GM12891 (cell line): ENCODE data around the gene RAB7B.

ENCODE experiments used
- POLR2A ChIP-seq: IDR thresholded peaks from 2 replicates; pipeline ENCODE4 v1.6.1; 2011; ENCODE audit warnings: low read depth, low read length, control low read depth
- POLR2AphosphoS5 ChIP-seq: IDR thresholded peaks from 2 replicates; pipeline ENCODE4 v1.6.1; 2011; ENCODE audit warnings: low read depth, low read length, control low read depth
- POU2F2 ChIP-seq: IDR thresholded peaks from 2 replicates; pipeline ENCODE4 v1.6.1; 2011; ENCODE audit warnings: low read depth, mild to moderate bottlenecking, control low read depth, low read length, moderate library complexity
- TAF1 ChIP-seq: IDR thresholded peaks from 2 replicates; pipeline ENCODE4 v1.6.1; 2011; ENCODE audit warnings: low read depth, low read length, control low read depth

- no peak for TF ChIP-seq POU2F2
- no peak for TF ChIP-seq POLR2A
- no peak for TF ChIP-seq TAF1
- no peak for TF ChIP-seq POLR2AphosphoS5
These were observed 62.5 kb downstream of the RAB7B start for GRCh38 chr1:205940710-205941109.
